MM.1S (cell line): ENCODE data around the gene PCED1B.

Experiments
- EZH2phosphoT487 ChIP-seq: fragments of 300-600 bp; sonication (generic); IDR thresholded peaks from 2 replicates; pipeline ENCODE4 v1.6.1; 2018; ENCODE audit warnings: antibody characterized with exemption, low read length
- TF ChIP-seq, protein P1 (sequence below): fragments of 300-600 bp; sonication (generic); IDR thresholded peaks from 2 replicates; pipeline ENCODE4 v1.5.1; 2016; ENCODE audit warnings: antibody characterized with exemption, low read length, mixed read lengths

DNA sequence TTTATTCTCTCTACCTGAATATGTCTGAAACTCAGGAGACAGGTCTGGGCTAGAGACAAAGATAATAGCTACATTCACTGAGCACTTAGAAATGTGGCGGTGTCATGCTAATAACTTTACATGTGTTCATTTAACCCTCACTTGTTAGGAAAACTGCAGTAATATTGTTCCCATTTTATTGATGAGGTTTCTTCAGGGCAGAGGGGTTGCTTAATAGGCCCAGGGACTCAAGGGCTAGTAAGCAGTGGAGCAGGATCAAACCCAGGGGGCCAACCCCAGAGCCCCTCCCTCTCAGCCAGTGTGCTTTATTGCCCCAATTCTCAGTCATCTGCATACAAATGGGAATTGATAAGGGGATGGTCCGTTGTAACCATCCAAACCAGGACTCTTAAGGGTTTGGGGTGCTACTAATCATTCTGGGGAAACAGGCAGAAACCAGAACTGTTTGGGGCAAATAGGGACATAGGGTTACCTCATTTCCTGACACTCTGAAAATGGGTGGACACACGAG is 143.2 kb downstream of the PCED1B start:
- TF ChIP-seq, protein P1, sequence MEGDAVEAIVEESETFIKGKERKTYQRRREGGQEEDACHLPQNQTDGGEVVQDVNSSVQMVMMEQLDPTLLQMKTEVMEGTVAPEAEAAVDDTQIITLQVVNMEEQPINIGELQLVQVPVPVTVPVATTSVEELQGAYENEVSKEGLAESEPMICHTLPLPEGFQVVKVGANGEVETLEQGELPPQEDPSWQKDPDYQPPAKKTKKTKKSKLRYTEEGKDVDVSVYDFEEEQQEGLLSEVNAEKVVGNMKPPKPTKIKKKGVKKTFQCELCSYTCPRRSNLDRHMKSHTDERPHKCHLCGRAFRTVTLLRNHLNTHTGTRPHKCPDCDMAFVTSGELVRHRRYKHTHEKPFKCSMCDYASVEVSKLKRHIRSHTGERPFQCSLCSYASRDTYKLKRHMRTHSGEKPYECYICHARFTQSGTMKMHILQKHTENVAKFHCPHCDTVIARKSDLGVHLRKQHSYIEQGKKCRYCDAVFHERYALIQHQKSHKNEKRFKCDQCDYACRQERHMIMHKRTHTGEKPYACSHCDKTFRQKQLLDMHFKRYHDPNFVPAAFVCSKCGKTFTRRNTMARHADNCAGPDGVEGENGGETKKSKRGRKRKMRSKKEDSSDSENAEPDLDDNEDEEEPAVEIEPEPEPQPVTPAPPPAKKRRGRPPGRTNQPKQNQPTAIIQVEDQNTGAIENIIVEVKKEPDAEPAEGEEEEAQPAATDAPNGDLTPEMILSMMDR: no peak
- no peak for TF ChIP-seq EZH2phosphoT487
